Measurements from ENCODE around the gene BTF3L4.

BTF3L4 gene

GRCh38 chr1:52125736-52126359, 69.8 kb downstream of the BTF3L4 start:
- H3K4me2 ChIP-seq (ENCODE audit: low read length), result no peak overlapping the region
- no peak overlapping the region for H3K9ac ChIP-seq
- TF ChIP-seq, protein P1, sequence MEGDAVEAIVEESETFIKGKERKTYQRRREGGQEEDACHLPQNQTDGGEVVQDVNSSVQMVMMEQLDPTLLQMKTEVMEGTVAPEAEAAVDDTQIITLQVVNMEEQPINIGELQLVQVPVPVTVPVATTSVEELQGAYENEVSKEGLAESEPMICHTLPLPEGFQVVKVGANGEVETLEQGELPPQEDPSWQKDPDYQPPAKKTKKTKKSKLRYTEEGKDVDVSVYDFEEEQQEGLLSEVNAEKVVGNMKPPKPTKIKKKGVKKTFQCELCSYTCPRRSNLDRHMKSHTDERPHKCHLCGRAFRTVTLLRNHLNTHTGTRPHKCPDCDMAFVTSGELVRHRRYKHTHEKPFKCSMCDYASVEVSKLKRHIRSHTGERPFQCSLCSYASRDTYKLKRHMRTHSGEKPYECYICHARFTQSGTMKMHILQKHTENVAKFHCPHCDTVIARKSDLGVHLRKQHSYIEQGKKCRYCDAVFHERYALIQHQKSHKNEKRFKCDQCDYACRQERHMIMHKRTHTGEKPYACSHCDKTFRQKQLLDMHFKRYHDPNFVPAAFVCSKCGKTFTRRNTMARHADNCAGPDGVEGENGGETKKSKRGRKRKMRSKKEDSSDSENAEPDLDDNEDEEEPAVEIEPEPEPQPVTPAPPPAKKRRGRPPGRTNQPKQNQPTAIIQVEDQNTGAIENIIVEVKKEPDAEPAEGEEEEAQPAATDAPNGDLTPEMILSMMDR (IDR thresholded peaks at IDR 0.05), result no peak
- H3K4me3 ChIP-seq (ENCODE audit: low read depth, low read length), result no peak overlapping the region
- no peak overlapping the region for H3K27ac ChIP-seq
- H2AFZ ChIP-seq, result no peak overlapping the region
- no peaks in the 10 kb centered on the region for H3K9me3 ChIP-seq (ENCODE audit: control insufficient read depth, low read length)
- no peaks in the 10 kb centered on the region for H3K4me1 ChIP-seq
- no peaks in the 10 kb centered on the region for H3K27me3 ChIP-seq (ENCODE audit: control insufficient read depth, insufficient read depth, low read length)
- H3K79me2 ChIP-seq, result no peaks in the 10 kb centered on the region
- no peaks in the 10 kb centered on the region for H3K36me3 ChIP-seq (ENCODE audit: control insufficient read depth, insufficient read depth, low read length)

DNA sequence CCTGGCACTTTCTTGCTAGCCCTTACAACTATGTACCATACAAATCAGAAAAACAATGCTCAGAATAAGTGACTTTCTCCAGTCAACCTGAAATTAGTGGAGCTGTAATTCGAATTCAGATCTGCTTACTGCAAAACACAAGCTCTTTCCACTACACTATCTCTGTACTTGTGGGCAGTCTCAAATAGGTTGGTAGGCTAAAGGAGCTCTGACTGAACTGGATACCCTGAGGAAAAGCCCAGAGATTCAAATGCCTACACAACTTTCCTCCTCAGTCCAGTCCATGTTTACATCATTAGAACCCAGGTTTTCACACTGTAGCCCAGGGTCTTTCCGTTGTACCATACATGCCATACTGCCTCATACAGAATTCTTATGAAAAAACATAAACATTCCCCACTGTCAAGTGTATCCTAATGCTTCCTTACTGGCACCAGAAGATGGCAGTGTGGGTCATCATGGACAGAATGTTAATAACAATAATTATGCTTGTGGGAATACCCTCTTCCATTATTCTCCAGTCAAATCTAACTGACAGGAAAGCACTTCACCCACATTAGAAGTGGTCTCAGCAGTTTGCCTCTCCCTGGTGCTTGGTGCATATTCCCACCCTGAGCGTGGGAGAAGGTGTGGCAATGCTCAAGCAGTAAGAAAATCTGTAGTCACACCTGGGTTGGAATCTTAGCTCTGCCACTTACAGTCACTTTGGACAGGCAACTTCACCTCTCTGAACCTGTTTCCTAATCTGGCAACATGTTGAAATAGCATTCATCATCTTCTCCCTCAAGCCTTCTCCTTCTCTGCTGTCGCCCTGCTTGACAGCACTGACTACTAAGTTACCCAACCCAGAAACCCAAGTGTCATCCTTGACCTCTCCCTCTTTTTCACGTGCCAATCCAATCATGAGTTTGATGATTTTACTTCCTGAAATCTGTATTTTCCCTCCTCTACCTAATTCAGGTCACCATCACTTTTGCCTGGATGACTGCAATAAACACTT, 71.4 kb downstream of the BTF3L4 start:
- Histone ChIP-seq H3K4me2 (ENCODE audit: low read length) (no peak overlapping the region), H2AFZ (no peak overlapping the region), H3K4me3 (ENCODE audit: low read depth, low read length) (no peak overlapping the region), H3K9me3 (ENCODE audit: control insufficient read depth, low read length) (no peaks in the 10 kb centered on the region), H3K9ac (no peak overlapping the region), H3K36me3 (ENCODE audit: control insufficient read depth, insufficient read depth, low read length) (no peaks in the 10 kb centered on the region), H3K27me3 (ENCODE audit: control insufficient read depth, insufficient read depth, low read length) (no peaks in the 10 kb centered on the region), H3K4me1 (no peaks in the 10 kb centered on the region), H3K27ac (no peak overlapping the region), H3K79me2 (no peaks in the 10 kb centered on the region)
- TF ChIP-seq, protein P1 (IDR thresholded peaks at IDR 0.05), result peak; percentile 49

GRCh38 chr1:52139817-52140540, 83.9 kb downstream of the BTF3L4 start:
- Histone ChIP-seq H3K36me3 (ENCODE audit: control insufficient read depth, insufficient read depth, low read length) (no peaks in the 10 kb centered on the region), H3K4me1 (no peaks in the 10 kb centered on the region), H3K4me2 (ENCODE audit: low read length) (no peak overlapping the region), H3K4me3 (ENCODE audit: low read depth, low read length) (no peak overlapping the region), H3K27me3 (ENCODE audit: control insufficient read depth, insufficient read depth, low read length) (no peaks in the 10 kb centered on the region), H3K9ac (no peak overlapping the region), H2AFZ (peak overlapping the region; percentile 65), H3K27ac (peak overlapping the region; percentile 47), H3K79me2 (peaks cover 4% of the 10 kb centered on the region), H3K9me3 (ENCODE audit: control insufficient read depth, low read length) (no peaks in the 10 kb centered on the region)
- TF ChIP-seq, protein P1 (IDR thresholded peaks at IDR 0.05), result no peak

Data from parathyroid adenoma (tissue), 2 donors.